GM06990 (cell line): ENCODE results near the gene PLLP.

Experiments
- DNase-seq: peaks from one replicate; pipeline ENCODE4 v3.0.0-alpha.2; 2011; ENCODE audit not compliant: insufficient read length; ENCODE audit errors: extremely low read depth
- H3K27me3 ChIP-seq: replicated peaks from 2 replicates; pipeline ENCODE4 v1.6.0; 2011; ENCODE audit warnings: low read length; ENCODE audit not compliant: control insufficient read depth, insufficient read depth
- H3K36me3 ChIP-seq: 2 replicates; pipeline ENCODE4 v1.5.1; 2011; ENCODE audit warnings: low read length; ENCODE audit not compliant: control insufficient read depth, insufficient read depth
- H3K4me3 ChIP-seq: replicated peaks from 2 replicates; pipeline ENCODE4 v1.5.1; 2011; ENCODE audit warnings: low read depth, mild to moderate bottlenecking, control low read depth, low read length
- TF ChIP-seq, protein P1 (sequence below): IDR thresholded peaks from 2 replicates; pipeline ENCODE4 v1.5.1; 2011; ENCODE audit warnings: low read length, control low read depth, mild to moderate bottlenecking, inconsistent platforms; ENCODE audit not compliant: insufficient read depth, poor library complexity, severe bottlenecking

Gene PLLP

DNA sequence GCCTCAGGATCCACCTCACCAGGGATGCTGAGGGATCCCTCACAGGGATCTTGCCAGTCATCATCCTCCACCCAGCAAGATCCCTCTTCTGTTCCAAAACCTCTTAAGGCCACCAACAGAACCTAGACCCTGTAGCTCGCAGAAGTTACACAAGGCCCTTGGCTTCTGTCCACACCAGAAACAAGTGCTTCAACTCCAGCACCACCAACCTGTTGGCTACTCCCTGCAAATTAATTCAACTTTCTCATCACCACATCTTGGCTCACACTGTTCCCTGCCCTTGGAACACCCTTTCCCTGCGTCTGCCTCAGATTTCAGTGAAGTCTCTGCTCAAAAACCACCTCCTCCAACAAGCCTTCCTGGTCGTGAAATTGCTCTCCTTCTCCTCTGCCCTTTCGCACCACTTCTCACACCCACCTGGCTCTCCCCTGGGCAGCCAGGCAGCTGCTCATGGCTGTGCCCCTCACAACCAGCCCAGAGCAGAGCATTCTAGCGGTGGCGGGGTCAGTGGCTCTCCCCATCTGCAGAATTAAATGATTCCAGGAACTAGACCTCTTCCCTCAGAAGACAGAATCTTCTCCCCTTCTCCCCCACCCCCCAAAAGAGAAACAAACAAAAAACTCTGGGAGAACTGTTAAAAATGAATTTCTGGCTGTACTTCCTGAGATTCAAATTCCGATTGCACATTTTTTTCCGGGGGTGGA is 1.8 kb downstream of the PLLP start:
- DNase-seq = no peak
- Histone ChIP-seq H3K4me3 (no peak overlapping the region), H3K36me3 (no peaks in the 10 kb centered on the region), H3K27me3 (no peaks in the 10 kb centered on the region; the same call in 1 of the 2 replicates)
- TF ChIP-seq, protein P1, sequence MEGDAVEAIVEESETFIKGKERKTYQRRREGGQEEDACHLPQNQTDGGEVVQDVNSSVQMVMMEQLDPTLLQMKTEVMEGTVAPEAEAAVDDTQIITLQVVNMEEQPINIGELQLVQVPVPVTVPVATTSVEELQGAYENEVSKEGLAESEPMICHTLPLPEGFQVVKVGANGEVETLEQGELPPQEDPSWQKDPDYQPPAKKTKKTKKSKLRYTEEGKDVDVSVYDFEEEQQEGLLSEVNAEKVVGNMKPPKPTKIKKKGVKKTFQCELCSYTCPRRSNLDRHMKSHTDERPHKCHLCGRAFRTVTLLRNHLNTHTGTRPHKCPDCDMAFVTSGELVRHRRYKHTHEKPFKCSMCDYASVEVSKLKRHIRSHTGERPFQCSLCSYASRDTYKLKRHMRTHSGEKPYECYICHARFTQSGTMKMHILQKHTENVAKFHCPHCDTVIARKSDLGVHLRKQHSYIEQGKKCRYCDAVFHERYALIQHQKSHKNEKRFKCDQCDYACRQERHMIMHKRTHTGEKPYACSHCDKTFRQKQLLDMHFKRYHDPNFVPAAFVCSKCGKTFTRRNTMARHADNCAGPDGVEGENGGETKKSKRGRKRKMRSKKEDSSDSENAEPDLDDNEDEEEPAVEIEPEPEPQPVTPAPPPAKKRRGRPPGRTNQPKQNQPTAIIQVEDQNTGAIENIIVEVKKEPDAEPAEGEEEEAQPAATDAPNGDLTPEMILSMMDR = no peak

DNA sequence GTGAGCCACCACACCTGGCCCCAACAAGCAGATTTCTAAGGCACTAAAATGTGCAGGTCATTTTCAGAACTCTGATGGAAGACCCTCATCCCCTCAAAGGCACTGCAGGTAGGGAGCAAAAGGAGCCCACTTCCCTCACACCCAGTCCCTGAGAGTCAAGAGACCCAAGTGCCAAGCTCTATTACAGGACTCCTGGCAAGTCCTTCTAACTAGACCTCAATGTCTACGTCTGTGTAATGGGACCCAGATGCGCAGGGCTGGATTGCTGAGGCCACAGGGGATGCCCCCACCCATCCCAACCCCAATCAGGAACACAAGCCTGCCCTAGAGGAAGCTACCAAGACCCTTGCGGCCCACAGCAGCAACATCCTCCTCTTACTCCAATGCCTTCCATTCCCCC is 2.7 kb downstream of the PLLP start:
- no peak for DNase-seq
- no peaks in the 10 kb centered on the region; the same call in 1 of the 2 replicates for H3K27me3 ChIP-seq
- TF ChIP-seq, protein P1 = no peak

GRCh38 chr16:57279780-57280638 is 4.5 kb downstream of the PLLP start:
- H3K36me3 ChIP-seq = no peaks in the 10 kb centered on the region
- no peak overlapping the region for H3K4me3 ChIP-seq
- no peak for DNase-seq
- TF ChIP-seq, protein P1 = no peak
- no peaks in the 10 kb centered on the region; the same call in 1 of the 2 replicates for H3K27me3 ChIP-seq

More for the DNA sequence above, 2.7 kb downstream of the PLLP start:
- H3K36me3 ChIP-seq = no peaks in the 10 kb centered on the region
- H3K4me3 ChIP-seq = no peak overlapping the region

DNA sequence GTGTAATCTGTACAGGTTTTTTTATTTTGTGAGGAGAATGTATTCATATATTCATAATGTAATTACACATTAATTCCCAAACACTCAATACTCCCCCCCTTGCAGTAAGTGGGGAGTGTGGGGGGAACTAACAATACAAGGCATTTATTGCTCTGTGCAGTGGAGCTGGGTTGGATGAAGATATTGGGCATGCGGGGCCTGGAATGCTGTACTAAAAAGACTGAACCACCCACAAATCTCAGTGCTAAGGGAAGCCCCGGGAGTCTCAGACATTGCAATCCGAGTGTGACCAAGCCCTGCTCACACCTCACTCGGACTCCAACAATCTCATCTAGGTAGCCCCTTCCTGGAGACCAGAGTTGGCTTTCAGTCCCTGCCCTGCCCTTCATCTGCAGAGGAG is 6.0 kb downstream of the PLLP start:
- TF ChIP-seq, protein P1 = no peak
- DNase-seq = no peak
- Histone ChIP-seq H3K4me3 (no peak overlapping the region), H3K36me3 (no peaks in the 10 kb centered on the region), H3K27me3 (no peaks in the 10 kb centered on the region)

- DNase-seq = no peak
- no peaks in the 10 kb centered on the region for H3K27me3 ChIP-seq
- TF ChIP-seq, protein P1 = no peak
- H3K36me3 ChIP-seq = no peaks in the 10 kb centered on the region
- H3K4me3 ChIP-seq = no peak overlapping the region
Observed at GRCh38 chr16:57277586-57277985, 6.9 kb downstream of the PLLP start.
